ENCODE results near the gene TMEM134. TPM values are rescaled to one million over a fixed set of nuclear protein-coding genes. Genes with fewer than 3 reads are reported as not detected.

TMEM134 gene
- polyA plus RNA-seq, 2 of the 4 experiments (the other 2 are of a cell fraction), result 18.8 to 20.6 TPM

GRCh38 chr11:67440229-67441097 lies 28.6 kb downstream of the TMEM134 start:
- H3K4me1 ChIP-seq, result peaks cover 27% of the 10 kb centered on the region
- no peak for DNase-seq (ENCODE audit: low read depth in 1 of 2, low spot score in 1 of 2)
- no peak overlapping the region for H3K4me3 ChIP-seq
- H3K27ac ChIP-seq, result no peak overlapping the region
- H3K4me2 ChIP-seq, result no peak overlapping the region
- 86% methylated on average over 17 of the region's 17 CpGs for WGBS (ENCODE audit: missing lambda C conversion rate)
- H3K9me3 ChIP-seq, result no peaks in the 10 kb centered on the region
- ChIA-PET POLR2A (interaction anchor here (1.6 kb wide), 1 partner anchor 12 kb away, joined by 5 read pairs; the partner anchor contains the start of gene RPS6KB2), CTCF (interaction anchor here (0.8 to 1.5 kb wide), 3 partner anchors 22 to 39 kb away, joined by 4 read pairs; partner anchors contain the start of gene PPP1CA)
- ATAC-seq, result no peak
- TF ChIP-seq GATA3 (IDR thresholded peaks at IDR 0.05; ENCODE audit: borderline replicate concordance), result no peak
- TF ChIP-seq CHD2 (IDR thresholded peaks at IDR 0.05; ENCODE audit: low read length, partially characterized antibody), result no peak
- no peak for TF ChIP-seq NR3C1 (IDR thresholded peaks at IDR 0.05)
- TF ChIP-seq HES2 (IDR thresholded peaks at IDR 0.05), result no peak
- no peak for TF ChIP-seq KDM1A (IDR thresholded peaks at IDR 0.05; ENCODE audit: low read depth)
- TF ChIP-seq ZSCAN20 (CRISPR knock-in tag; IDR thresholded peaks at IDR 0.05), result no peak
- TF ChIP-seq HEYL (CRISPR knock-in tag; IDR thresholded peaks at IDR 0.05), result no peak
- no peak; a peak in 1 of 5 replicates for TF ChIP-seq JUN (IDR thresholded peaks at IDR 0.05)
- no peak for TF ChIP-seq RARB (CRISPR knock-in tag; IDR thresholded peaks at IDR 0.05)
- no peak for TF ChIP-seq CHD4 (IDR thresholded peaks at IDR 0.05; ENCODE audit: borderline replicate concordance)
- TF ChIP-seq TP53 (CRISPR knock-in tag; IDR thresholded peaks at IDR 0.05), result no peak
- TF ChIP-seq NFE2L2 (conservative IDR thresholded peaks at IDR 0.05; ENCODE audit: low read length), result no peak
- no peak for TF ChIP-seq HOXA7 (CRISPR knock-in tag; IDR thresholded peaks at IDR 0.05)
- FAIRE-seq, result no peak

- peak; percentile 30 to 66; a peak in 5 of 6 replicates for ATAC-seq
- peak; percentile 53 to 68 for DNase-seq (ENCODE audit: low read depth in 1 of 2, low spot score in 1 of 2)
- CTCF ChIA-PET, result interaction anchor here (0.6 to 1.6 kb wide), 9 partner anchors 10 to 54 kb away, joined by 3 to 5 read pairs (median 3); partner anchors contain the start of gene TMEM134
- Histone ChIP-seq H3K9me3 (no peaks in the 10 kb centered on the region), H3K4me1 (peaks cover 26% of the 10 kb centered on the region), H3K4me2 (no peak overlapping the region), H3K4me3 (no peak overlapping the region), H3K27ac (no peak overlapping the region; a peak in 1 of 6 replicates)
- TF ChIP-seq BCL3 (IDR thresholded peaks at IDR 0.05) (no peak), RAD21 (conservative IDR thresholded peaks at IDR 0.05 in 1 of 2, IDR thresholded peaks at IDR 0.05 in 1 of 2) (peak in 1 of 2 experiments; percentile 25; a peak in 1 of 5 replicates), CTCF (IDR thresholded peaks at IDR 0.05) (peak; percentile 29; the same call in 2 of the 3 replicates)
- 89% methylated on average over 27 of the region's 31 CpGs for WGBS (ENCODE audit: missing lambda C conversion rate)
- no peak for FAIRE-seq
- POLR2A ChIA-PET, result interaction anchor here (1.2 to 2.8 kb wide), 4 partner anchors 11 to 38 kb away, joined by 3 to 12 read pairs (median 4); partner anchors contain the start of genes PPP1CA, RPS6KB2 and TMEM134
These were observed 29.5 kb downstream of the TMEM134 start for GRCh38 chr11:67439321-67440228.

All from A549 (cell line).